B cell (primary cell): ENCODE results near the gene GAK. TPM values are rescaled to one million over a fixed set of nuclear protein-coding genes. Genes with fewer than 3 reads are reported as not detected.

ENCODE experiments used
- ATAC-seq: fragments of 200-7000 bp; cut with Tn5 transposase; one replicate; pipeline ENCODE4 v1.10.0; 2021; ENCODE audit warnings: low read depth, mild to moderate bottlenecking, moderate number of reproducible peaks, moderate library complexity
- CTCF ChIA-PET: fragments of 350-600 bp; sonication (Branson Sonifier 250); formaldehyde crosslinking; loops from one replicate; lab custom pipeline; 2021; ENCODE audit warnings: antibody characterized with exemption, inconsistent platforms; lab: Charles Lee
- POLR2A ChIA-PET: fragments of 350-600 bp; sonication (Branson Sonifier 250); formaldehyde crosslinking; loops from one replicate; lab custom pipeline; 2021; ENCODE audit warnings: antibody characterized with exemption; lab: Charles Lee
- DNase-seq: peaks from one replicate; pipeline ENCODE4 v3.0.0; 2013
- H2AFZ ChIP-seq: 2 replicates; pipeline ENCODE4 v1.6.1; 2012; ENCODE audit warnings: mild to moderate bottlenecking, low read depth, low read length; ENCODE audit not compliant: insufficient read depth, poor library complexity, severe bottlenecking
- H3K27ac ChIP-seq, 2 donors: 1 replicate in 1 of 2; 2 replicates in 1 of 2; pipeline ENCODE4 v1.5.1; 2012 to 2013; ENCODE audit warnings: low read length in 2 of 2, mild to moderate bottlenecking in 2 of 2, moderate library complexity in 1 of 2
- H3K27me3 ChIP-seq, 4 experiments: fragments of 200-600 bp in 1 of 4; sonication (generic) in 1 of 4; replicated peaks in 1 of 4; 1 replicate in 2 of 4; 2 replicates in 2 of 4; pipeline versions ENCODE4 v1.6.1 to v1.7.0; 2013 to 2016; ENCODE audit warnings: low read length in 3 of 4, mild to moderate bottlenecking in 2 of 4, mixed read lengths in 1 of 4, moderate library complexity in 1 of 4; ENCODE audit not compliant: insufficient read depth in 4 of 4, control insufficient read depth in 3 of 4; ENCODE audit errors: control extremely low read depth in 1 of 4
- H3K36me3 ChIP-seq, 2 experiments: replicated peaks in 1 of 2; 1 replicate in 1 of 2; 2 replicates in 1 of 2; pipeline versions ENCODE4 v1.6.1 to v1.7.1; 2013; ENCODE audit warnings: low read length in 1 of 2; ENCODE audit not compliant: insufficient read depth in 2 of 2, control insufficient read depth in 1 of 2; ENCODE audit errors: control extremely low read depth in 1 of 2, extremely low read depth in 1 of 2
- H3K4me1 ChIP-seq, 2 donors: fragments of 200-600 bp in 1 of 2; sonication (generic) in 1 of 2; 1 replicate in 1 of 2; 2 replicates in 1 of 2; pipeline versions ENCODE4 v1.5.1 to v1.6.1; 2013 to 2017; ENCODE audit warnings: low read length in 2 of 2; ENCODE audit not compliant: control insufficient read depth in 2 of 2, insufficient read depth in 2 of 2
- H3K4me2 ChIP-seq: replicated peaks from 2 replicates; pipeline ENCODE3; 2012; ENCODE audit warnings: mild to moderate bottlenecking, low read depth, low read length; ENCODE audit not compliant: poor library complexity, severe bottlenecking
- H3K4me3 ChIP-seq, 5 experiments: fragments of 200-600 bp in 1 of 5; sonication (generic) in 1 of 5; 1 replicate in 3 of 5; 2 replicates in 2 of 5; pipeline versions ENCODE4 v1.5.1 to v1.7.0; 2011 to 2016; ENCODE audit warnings: low read length in 4 of 5, mild to moderate bottlenecking in 4 of 5, low read depth in 2 of 5, control low read depth in 1 of 5, moderate library complexity in 1 of 5; ENCODE audit not compliant: insufficient read depth in 1 of 5; ENCODE audit errors: control extremely low read depth in 1 of 5, extremely low read depth in 1 of 5
- H3K79me2 ChIP-seq: fragments of 200-600 bp; sonication (generic); one replicate; pipeline ENCODE4 v1.6.0; 2016; ENCODE audit warnings: low read length; ENCODE audit not compliant: control insufficient read depth, insufficient read depth
- H3K9ac ChIP-seq: fragments of 200-600 bp; sonication (generic); 2 replicates; pipeline ENCODE4 v1.6.1; 2017; ENCODE audit warnings: mild to moderate bottlenecking, low read length, moderate library complexity
- H3K9me3 ChIP-seq, 3 donors: one replicate each; pipeline versions ENCODE4 v1.6.1 to v1.7.1; 2013; ENCODE audit warnings: low read length in 2 of 3; ENCODE audit not compliant: control insufficient read depth in 2 of 3, insufficient read depth in 1 of 3; ENCODE audit errors: control extremely low read depth in 1 of 3
- H4K20me1 ChIP-seq: 2 replicates; pipeline ENCODE4 v1.6.0; 2012; ENCODE audit warnings: mild to moderate bottlenecking, low read length; ENCODE audit not compliant: insufficient read depth, control insufficient read depth, poor library complexity, severe bottlenecking
- H3K27ac Mint-ChIP-seq: one replicate; pipeline ENCODE4 v1.8.0; 2021; ENCODE audit warnings: mixed read lengths
- H3K27me3 Mint-ChIP-seq: one replicate; pipeline ENCODE4 v1.8.0; 2021; ENCODE audit warnings: mixed read lengths
- H3K4me1 Mint-ChIP-seq: one replicate; pipeline ENCODE4 v1.8.0; 2021; ENCODE audit warnings: mixed read lengths
- H3K4me3 Mint-ChIP-seq: one replicate; pipeline ENCODE4 v1.8.0; 2021; ENCODE audit warnings: mixed read lengths
- H3K9me3 Mint-ChIP-seq: one replicate; pipeline ENCODE4 v1.8.0; 2022; ENCODE audit warnings: mixed read lengths; ENCODE audit not compliant: insufficient read depth
- CTCF ChIP-seq: fragments of 200-600 bp; IDR thresholded peaks from one replicate; pipeline ENCODE4 v1.8.0; 2022; ENCODE audit warnings: antibody characterized with exemption, mild to moderate bottlenecking
- EZH2 ChIP-seq: IDR thresholded peaks from 2 replicates; pipeline ENCODE4 v1.6.1; 2012; ENCODE audit warnings: borderline replicate concordance, low read depth, mild to moderate bottlenecking, moderate library complexity, low read length; ENCODE audit not compliant: insufficient read depth, poor library complexity, severe bottlenecking
- WGBS: methylation state at CpG from one replicate; pipeline ENCODE4 v1.1.5; 2013; ENCODE audit warnings: missing lambda C conversion rate; ENCODE audit not compliant: insufficient coverage; 5-methylcytosine and 5-hydroxymethylcytosine counted together
- intact Hi-C: fragments of 100-400 bp; cut with micrococcal nuclease; formaldehyde crosslinking; loops from one replicate; pipeline ENCODE4 v1.10.0; 2022
- polyA plus RNA-seq: library from polyadenylated mRNA; depleted of rRNA; stranded (reverse); fragments of >200 nt; gene quantifications from 2 replicates; pipeline ENCODE4 v1.2.3, GENCODE V29; 2012
- total RNA-seq, 2 donors: library from RNA; stranded (reverse); fragments of 120-200 nt in 1 of 2; gene quantifications; 1 replicate in 1 of 2; 2 replicates in 1 of 2; pipeline versions ENCODE4 v1.2.3 to v1.2.4, GENCODE V29; 2013 to 2022

The GAK gene
- total and polyA plus RNA-seq, 2 donors (not counting 1 experiment from before 2014, with no cell fraction given), result 113 to 283 TPM

DNA sequence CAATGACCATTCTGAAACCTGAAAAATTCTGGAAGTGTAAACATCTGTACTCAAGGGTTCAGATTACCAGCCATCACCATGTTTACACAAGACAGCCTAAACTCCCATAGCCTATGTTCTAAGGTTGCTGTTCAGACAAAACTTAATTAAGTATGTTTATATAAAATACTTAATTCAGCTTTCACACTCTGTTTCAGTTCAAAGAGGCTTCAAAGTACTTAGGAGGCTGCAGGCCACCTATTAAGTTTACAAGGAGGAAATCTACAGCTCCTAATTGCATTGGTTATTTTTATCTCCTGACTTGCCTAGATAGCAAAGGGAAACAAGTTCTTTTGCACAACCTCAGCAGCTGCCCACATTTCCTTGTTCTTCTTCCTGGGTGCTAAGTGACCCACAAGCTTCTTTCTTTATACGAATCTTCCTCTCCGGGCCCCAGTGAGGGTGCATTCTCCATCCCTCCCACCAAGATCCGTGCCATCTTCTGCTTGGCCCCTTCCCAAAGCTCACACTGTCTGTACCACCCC, 2.0 kb downstream of the GAK start:
- no peak for DNase-seq
- Histone ChIP-seq H3K4me3 (no peak overlapping the region), H3K4me1 (peaks cover 57 to 66% of the 10 kb centered on the region in 2 donors)

More for the DNA sequence above, 2.0 kb downstream of the GAK start:
- Mint-ChIP-seq H3K9me3 (no peaks in the 10 kb centered on the region), H3K27ac (peak overlapping the region; percentile 96), H3K27me3 (no peaks in the 10 kb centered on the region), H3K4me1 (peaks cover 79% of the 10 kb centered on the region), H3K4me3 (peak overlapping the region; percentile 91)
- H4K20me1 ChIP-seq, result peaks cover 53% of the 10 kb centered on the region
- ATAC-seq, result no peak
- intact Hi-C loops, result loop anchor here (10.0 kb wide), 2 partner anchors 225 to 435 kb away; partner anchors contain the start of genes PCGF3, PIGG and ZNF721
- WGBS, result 32% methylated on average over 3 of the region's 3 CpGs
- no peak overlapping the region for H3K9ac ChIP-seq
- no peaks in the 10 kb centered on the region for H3K27me3 ChIP-seq
- ChIA-PET POLR2A (no interaction called here), CTCF (interaction anchor here (9.9 kb wide), 1 partner anchor 57 kb away, joined by 68 read pairs; the partner anchor contains the start of gene IDUA)
- H3K36me3 ChIP-seq, result peaks cover 0 to 14% of the 10 kb centered on the region in 2 experiments
- H2AFZ ChIP-seq, result no peak overlapping the region
- peak overlapping the region; percentile 97 for H3K4me2 ChIP-seq
- H3K9me3 ChIP-seq, result no peaks in the 10 kb centered on the region
- H3K27ac ChIP-seq, result peak overlapping the region; percentile 2 to 98
- peaks cover 88% of the 10 kb centered on the region for H3K79me2 ChIP-seq
- no peak for TF ChIP-seq CTCF
- TF ChIP-seq EZH2, result no peak
